Keratinocyte (primary cell): ENCODE data around the gene ADGRV1. TPM values are rescaled to one million over a fixed set of nuclear protein-coding genes. Genes with fewer than 3 reads are reported as not detected.

Experiments used
- DNase-seq: peaks from one replicate; pipeline ENCODE4 v3.0.0-alpha.2; 2011; ENCODE audit warnings: low read depth, missing footprints, low spot score
- FAIRE-seq: peaks from 2 replicates; lab custom pipeline; 2011; peaks lifted over from hg19 to GRCh38; lab: Jason Lieb, UNC
- H2AFZ ChIP-seq: 2 replicates; pipeline ENCODE4 v1.6.0; 2012; ENCODE audit warnings: low read length, control low read depth, inconsistent platforms; ENCODE audit not compliant: control insufficient read depth
- H3K27ac ChIP-seq: 2 replicates; pipeline ENCODE4 v1.5.1; 2011; ENCODE audit warnings: low read length; ENCODE audit not compliant: control insufficient read depth, insufficient read depth
- H3K27me3 ChIP-seq: 3 replicates; pipeline ENCODE4 v1.6.0; 2011; ENCODE audit warnings: low read length; ENCODE audit not compliant: control insufficient read depth, insufficient read depth; ENCODE audit errors: extremely low read depth
- H3K36me3 ChIP-seq, 2 experiments: 2 replicates in 1 of 2; 3 replicates in 1 of 2; pipeline ENCODE4 v1.5.1; 2011; ENCODE audit warnings: low read length in 2 of 2, mild to moderate bottlenecking in 1 of 2; ENCODE audit not compliant: control insufficient read depth in 2 of 2, insufficient read depth in 2 of 2; ENCODE audit errors: extremely low read depth in 1 of 2
- H3K4me1 ChIP-seq: 3 replicates; pipeline ENCODE4 v1.5.1; 2011; ENCODE audit warnings: low read length; ENCODE audit not compliant: control insufficient read depth, insufficient read depth; ENCODE audit errors: extremely low read depth
- H3K4me2 ChIP-seq: 3 replicates; pipeline ENCODE4 v1.6.0; 2011; ENCODE audit warnings: low read depth, low read length; ENCODE audit not compliant: control insufficient read depth, insufficient read depth; ENCODE audit errors: extremely low read depth
- H3K4me3 ChIP-seq, 3 experiments: fragments of 200-600 bp in 1 of 3; sonication (generic) in 1 of 3; 2 replicates in 2 of 3; 3 replicates in 1 of 3; pipeline ENCODE4 v1.5.1; 2011 to 2016; ENCODE audit warnings: low read length in 3 of 3, mild to moderate bottlenecking in 3 of 3, control low read depth in 2 of 3, inconsistent platforms in 1 of 3, low read depth in 1 of 3, mixed read lengths in 1 of 3, mixed run types in 1 of 3, moderate library complexity in 1 of 3; ENCODE audit not compliant: control insufficient read depth in 2 of 3, insufficient read depth in 2 of 3; ENCODE audit errors: extremely low read depth in 1 of 3
- H3K79me2 ChIP-seq: 2 replicates; pipeline ENCODE4 v1.6.0; 2012; ENCODE audit warnings: low read length; ENCODE audit not compliant: control insufficient read depth, insufficient read depth
- H3K9ac ChIP-seq: 3 replicates; pipeline ENCODE4 v1.6.0; 2011; ENCODE audit warnings: low read length; ENCODE audit not compliant: control insufficient read depth, insufficient read depth; ENCODE audit errors: extremely low read depth
- H3K9me1 ChIP-seq: 3 replicates; pipeline ENCODE4 v1.6.0; 2011; ENCODE audit warnings: low read length; ENCODE audit not compliant: control insufficient read depth, insufficient read depth; ENCODE audit errors: extremely low read depth
- H3K9me3 ChIP-seq: 2 replicates; pipeline ENCODE4 v1.5.1; 2012; ENCODE audit warnings: low read depth, low read length; ENCODE audit not compliant: control insufficient read depth
- H4K20me1 ChIP-seq: 3 replicates; pipeline ENCODE4 v1.6.0; 2011; ENCODE audit warnings: low read length; ENCODE audit not compliant: control insufficient read depth, insufficient read depth; ENCODE audit errors: extremely low read depth
- EZH2 ChIP-seq: IDR thresholded peaks from one replicate; pipeline ENCODE4 v1.6.1; 2012; ENCODE audit warnings: inconsistent platforms, mild to moderate bottlenecking, low read length, moderate library complexity
- dilution Hi-C: fragments of 300-500 bp; cut with MboI; formaldehyde crosslinking; loops from one replicate; pipeline ENCODE4 v1.7.0; 2020; ENCODE audit warnings: low sequenced_read_pairs; ENCODE audit not compliant: extremely low pct_ligation_motif_present
- polyA plus RNA-seq, 5 experiments: library from polyadenylated mRNA; depleted of rRNA in 3 of 5; stranded (reverse) in 3 of 5; stranded (forward) in 1 of 5; unstranded in 1 of 5; fragments of >200 nt; gene quantifications; 1 replicate in 1 of 5; 2 replicates in 3 of 5; 3 replicates in 1 of 5; pipeline versions ENCODE4 v1.2.1 to v1.2.3, GENCODE V29; 2011 to 2012; ENCODE audit warnings: missing spikeins in 2 of 5, low read depth in 1 of 5, low replicate concordance in 1 of 5
- TF ChIP-seq, protein P1 (sequence below), 3 experiments: IDR thresholded peaks in 1 of 3; conservative IDR thresholded peaks in 1 of 3; optimal IDR thresholded peaks in 1 of 3; 2 replicates in 2 of 3; 3 replicates in 1 of 3; pipeline versions ENCODE3 to v1.5.1; 2011; ENCODE audit warnings: low read length in 3 of 3, mild to moderate bottlenecking in 3 of 3, moderate library complexity in 2 of 3, control low read depth in 1 of 3, inconsistent platforms in 1 of 3; ENCODE audit not compliant: insufficient read depth in 2 of 3; ENCODE audit errors: extremely low read depth in 1 of 3

Gene ADGRV1
- polyA plus RNA-seq, 1 donor (not counting 4 experiments of a cell fraction or from before 2014, with no cell fraction given) = 0.05 TPM

DNA sequence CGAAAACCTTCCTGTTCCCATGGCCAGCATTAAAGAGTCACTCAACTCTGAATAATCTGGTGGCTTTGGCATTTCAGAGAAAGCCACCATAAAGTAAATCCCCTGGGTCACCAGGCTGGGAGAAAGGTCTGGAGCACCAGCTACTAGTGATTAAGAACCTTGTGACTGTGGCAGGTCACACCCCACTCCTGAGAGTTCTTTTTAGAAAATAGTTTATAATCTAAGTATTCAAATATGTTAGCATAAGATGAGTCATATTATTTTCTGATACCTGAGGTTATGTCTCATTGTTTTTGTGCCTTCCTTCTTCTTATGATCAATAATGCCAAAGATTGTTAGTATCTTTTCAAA is 472.8 kb downstream of the ADGRV1 start:
- Histone ChIP-seq H3K9me3 (no peaks in the 10 kb centered on the region), H3K4me3 (no peak overlapping the region), H3K9me1 (no peaks in the 10 kb centered on the region), H3K27me3 (no peaks in the 10 kb centered on the region), H3K4me1 (no peaks in the 10 kb centered on the region), H2AFZ (no peak overlapping the region), H3K27ac (no peak overlapping the region), H3K4me2 (no peak overlapping the region), H3K79me2 (no peaks in the 10 kb centered on the region), H3K9ac (no peak overlapping the region), H3K36me3 (no peaks in the 10 kb centered on the region), H4K20me1 (no peaks in the 10 kb centered on the region)
- dilution Hi-C loops = no loop called here
- TF ChIP-seq EZH2 = no peak
- TF ChIP-seq, protein P1, sequence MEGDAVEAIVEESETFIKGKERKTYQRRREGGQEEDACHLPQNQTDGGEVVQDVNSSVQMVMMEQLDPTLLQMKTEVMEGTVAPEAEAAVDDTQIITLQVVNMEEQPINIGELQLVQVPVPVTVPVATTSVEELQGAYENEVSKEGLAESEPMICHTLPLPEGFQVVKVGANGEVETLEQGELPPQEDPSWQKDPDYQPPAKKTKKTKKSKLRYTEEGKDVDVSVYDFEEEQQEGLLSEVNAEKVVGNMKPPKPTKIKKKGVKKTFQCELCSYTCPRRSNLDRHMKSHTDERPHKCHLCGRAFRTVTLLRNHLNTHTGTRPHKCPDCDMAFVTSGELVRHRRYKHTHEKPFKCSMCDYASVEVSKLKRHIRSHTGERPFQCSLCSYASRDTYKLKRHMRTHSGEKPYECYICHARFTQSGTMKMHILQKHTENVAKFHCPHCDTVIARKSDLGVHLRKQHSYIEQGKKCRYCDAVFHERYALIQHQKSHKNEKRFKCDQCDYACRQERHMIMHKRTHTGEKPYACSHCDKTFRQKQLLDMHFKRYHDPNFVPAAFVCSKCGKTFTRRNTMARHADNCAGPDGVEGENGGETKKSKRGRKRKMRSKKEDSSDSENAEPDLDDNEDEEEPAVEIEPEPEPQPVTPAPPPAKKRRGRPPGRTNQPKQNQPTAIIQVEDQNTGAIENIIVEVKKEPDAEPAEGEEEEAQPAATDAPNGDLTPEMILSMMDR (optimal IDR thresholded peaks at IDR 0.05 in 1 of 3, IDR thresholded peaks at IDR 0.05 in 1 of 3, conservative IDR thresholded peaks at IDR 0.05 in 1 of 3; ENCODE audit: extremely low read depth in 1 of 3, insufficient read depth in 2 of 3, low read length in 3 of 3) = no peak
- DNase-seq (no peak), FAIRE-seq (no peak)

DNA sequence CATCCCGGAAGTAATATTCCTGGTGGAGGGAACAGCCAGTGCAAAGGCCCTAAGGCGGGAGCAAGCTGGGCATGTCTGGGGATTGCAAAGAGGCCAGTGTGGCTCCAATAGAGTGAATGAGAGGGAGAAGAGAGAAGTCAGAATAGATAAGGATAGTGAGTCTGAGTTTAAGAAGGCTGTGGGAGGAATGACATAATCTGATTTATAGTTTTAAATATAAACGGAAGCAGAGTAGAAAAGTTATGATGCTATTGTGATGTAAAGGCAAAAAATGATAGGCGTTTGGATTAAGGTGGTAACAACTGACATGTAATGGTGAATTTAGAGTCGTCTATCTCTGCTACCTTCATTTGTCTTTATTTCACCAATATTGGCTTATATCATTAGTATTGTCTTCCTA is 473.5 kb downstream of the ADGRV1 start:
- Histone ChIP-seq H3K9ac (no peak overlapping the region), H3K27ac (no peak overlapping the region), H3K9me3 (no peaks in the 10 kb centered on the region), H2AFZ (no peak overlapping the region), H3K4me1 (no peaks in the 10 kb centered on the region), H3K36me3 (no peaks in the 10 kb centered on the region), H3K79me2 (no peaks in the 10 kb centered on the region), H3K27me3 (no peaks in the 10 kb centered on the region), H3K9me1 (no peaks in the 10 kb centered on the region), H3K4me2 (no peak overlapping the region), H3K4me3 (no peak overlapping the region), H4K20me1 (no peaks in the 10 kb centered on the region)
- TF ChIP-seq, protein P1 (optimal IDR thresholded peaks at IDR 0.05 in 1 of 3, IDR thresholded peaks at IDR 0.05 in 1 of 3, conservative IDR thresholded peaks at IDR 0.05 in 1 of 3; ENCODE audit: extremely low read depth in 1 of 3, insufficient read depth in 2 of 3, low read length in 3 of 3) = no peak
- TF ChIP-seq EZH2 = no peak
- dilution Hi-C loops = no loop called here
- FAIRE-seq (no peak), DNase-seq (no peak)
